GM12878 (cell line): Measurements from ENCODE around the gene GPAT3. TPM values are rescaled to one million over a fixed set of nuclear protein-coding genes. Genes with fewer than 3 reads are reported as not detected.

Experiments
- BHLHE40 ChIP-seq, 2 experiments: fragments of 450-650 bp in 1 of 2; IDR thresholded peaks; 2 replicates each; pipeline ENCODE4 v1.6.1; 2011 to 2017; ENCODE audit warnings: low read depth in 2 of 2, borderline replicate concordance in 1 of 2, improper control_type of control experiment in 1 of 2, low read length in 1 of 2, mild to moderate bottlenecking in 1 of 2
- BMI1 ChIP-seq: fragments of 450-650 bp; IDR thresholded peaks from 2 replicates; pipeline ENCODE4 v1.6.1; 2016; ENCODE audit warnings: mild to moderate bottlenecking, moderate library complexity, borderline replicate concordance
- GABPA ChIP-seq: IDR thresholded peaks from 2 replicates; pipeline ENCODE4 v1.6.1; 2014; ENCODE audit warnings: antibody characterized with exemption, low read depth, mild to moderate bottlenecking, inconsistent platforms
- PRDM15 ChIP-seq: fragments of 450-650 bp; formaldehyde crosslinking; IDR thresholded peaks from 2 replicates; pipeline ENCODE4 v1.4.0; 2020; ENCODE audit warnings: mild to moderate bottlenecking, moderate library complexity
- ZNF687 ChIP-seq: fragments of 450-650 bp; IDR thresholded peaks from 2 replicates; pipeline ENCODE4 v1.6.1; 2017; ENCODE audit warnings: mild to moderate bottlenecking, moderate library complexity
- polyA plus RNA-seq, 11 experiments: library from polyadenylated mRNA; depleted of rRNA in 4 of 11; unstranded in 6 of 11; stranded (reverse) in 5 of 11; fragments of >200 nt; fragmentation: Nextera tagmentation in 4 of 11; fragmentation: Illumina TruSeq in 1 of 11; extraction: Ambion mirVana in 4 of 11; extraction: Trizol in 1 of 11; gene quantifications; 1 replicate in 1 of 11; 2 replicates in 10 of 11; pipeline versions ENCODE4 v1.2.1 to v1.2.3, GENCODE V29; 2011 to 2016; ENCODE audit warnings: inconsistent platforms in 2 of 11, missing spikeins in 2 of 11, low read depth in 1 of 11
- total RNA-seq, 4 experiments: library from RNA; depleted of rRNA in 3 of 4; stranded (reverse); fragments of >200 nt in 3 of 4; fragmentation: Illumina TruSeq in 1 of 4; extraction: Trizol in 1 of 4; gene quantifications; 2 replicates each; pipeline versions ENCODE4 v1.2.1 to v1.2.3, GENCODE V29; 2013 to 2021

Gene GPAT3
- total and polyA plus RNA-seq, 10 of the 15 experiments (the other 5 are each of a cell fraction or from before 2014, with no cell fraction given), result 0.26 to 1.1 (median 0.52) TPM

- TF ChIP-seq PRDM15 (CRISPR knock-in tag), result no peak
- TF ChIP-seq GABPA, result no peak
- no peak; a peak in 1 of 4 replicates for TF ChIP-seq BHLHE40 (IDR thresholded peaks at IDR 0.05; ENCODE audit: borderline replicate concordance in 1 of 2, low read depth in 2 of 2, low read length in 1 of 2)
- no peak for TF ChIP-seq BMI1
- no peak for TF ChIP-seq ZNF687
These were observed 709 bp downstream of the GPAT3 start (continued) for GRCh38 chr4:83536362-83537272.
